ENCODE results near the gene TOP3B.
"Not testable (repeated sequence)": the region's sequence is repeated elsewhere in the genome, so short reads cannot be mapped to it uniquely, and the experiment has no call there.

Gene TOP3B

DNA sequence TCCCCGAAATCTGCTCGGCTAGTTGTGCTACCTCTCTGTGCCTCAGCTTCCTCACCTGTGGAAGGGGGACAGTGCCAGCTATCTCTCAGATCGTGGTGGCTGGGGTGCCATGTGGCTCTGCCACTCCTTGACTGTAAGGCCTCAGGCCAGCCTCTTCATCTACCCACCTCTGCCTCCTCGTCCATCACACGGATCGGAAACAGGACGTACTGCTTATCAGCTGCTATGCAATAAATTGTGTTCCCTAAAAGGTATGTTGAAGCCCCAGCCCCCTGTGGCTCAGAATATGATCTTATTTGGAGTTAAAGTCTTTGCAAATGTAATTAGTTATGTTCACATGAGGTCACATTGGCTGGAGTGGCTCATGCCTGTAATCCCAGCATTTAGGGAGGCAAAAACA is 37.7 kb downstream of the TOP3B start:
- Histone ChIP-seq H3K36me3 (ENCODE audit: control insufficient read depth, insufficient read depth, low read length) (peaks cover 11% of the 10 kb centered on the region), H3K4me3 (ENCODE audit: insufficient read depth, low read depth, low read length, poor library complexity, severe bottlenecking) (no peak overlapping the region), H3K27me3 (replicated peaks; ENCODE audit: control insufficient read depth, insufficient read depth, low read length, poor library complexity, severe bottlenecking) (no peaks in the 10 kb centered on the region), H3K4me1 (ENCODE audit: control insufficient read depth, insufficient read depth, low read length, poor library complexity, severe bottlenecking) (peaks cover 13% of the 10 kb centered on the region), H3K9me3 (ENCODE audit: control insufficient read depth, low read length) (no peaks in the 10 kb centered on the region), H3K27ac (ENCODE audit: insufficient read depth, low read length, poor library complexity, severe bottlenecking) (no peak overlapping the region)
- no peak for DNase-seq

DNA sequence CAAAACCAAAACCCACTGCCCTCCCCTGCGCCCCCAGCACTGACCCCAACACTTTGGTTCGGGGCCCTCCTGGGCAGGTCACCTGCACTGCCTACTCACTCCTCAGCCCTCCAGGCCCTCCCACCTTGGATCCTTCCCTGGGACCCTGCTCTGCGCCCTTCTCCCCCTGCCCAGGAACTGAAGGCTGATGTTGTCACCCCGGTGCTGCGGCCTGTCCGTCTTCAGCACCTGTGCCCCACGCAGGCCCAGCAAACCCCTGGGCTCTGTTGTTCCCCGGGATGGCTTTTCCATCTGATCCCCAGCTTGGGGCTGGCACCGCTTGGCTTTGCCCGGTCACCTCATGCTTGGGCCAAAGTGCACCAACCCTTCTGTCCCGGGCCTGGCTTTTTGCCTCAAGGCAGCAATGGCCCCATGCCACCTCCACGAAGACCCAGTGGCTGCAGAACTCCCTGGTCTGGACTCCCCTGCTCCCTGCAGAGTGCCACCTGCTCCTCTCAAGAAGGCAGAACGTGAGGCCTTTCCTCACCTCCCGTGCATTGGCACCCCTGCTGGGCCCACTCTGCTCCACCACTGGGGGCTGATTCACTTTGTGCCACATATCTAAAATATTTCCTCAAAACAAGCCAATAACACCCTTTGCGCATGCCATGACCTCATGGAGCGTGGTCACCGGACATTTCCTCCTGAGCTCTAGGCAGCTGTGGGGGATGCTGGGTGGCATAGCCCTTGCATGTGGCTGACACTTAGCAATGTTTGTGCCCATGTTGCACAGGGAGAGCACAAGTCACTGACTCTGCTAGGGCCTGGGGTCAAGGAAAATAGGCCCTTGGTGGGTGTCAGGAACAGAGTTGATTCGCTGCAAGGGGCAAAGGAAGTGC is 38.8 kb downstream of the TOP3B start:
- DNase-seq: no peak
- Histone ChIP-seq H3K27ac (ENCODE audit: insufficient read depth, low read length, poor library complexity, severe bottlenecking) (no peak overlapping the region), H3K4me1 (ENCODE audit: control insufficient read depth, insufficient read depth, low read length, poor library complexity, severe bottlenecking) (peaks cover 14% of the 10 kb centered on the region), H3K27me3 (replicated peaks; ENCODE audit: control insufficient read depth, insufficient read depth, low read length, poor library complexity, severe bottlenecking) (no peaks in the 10 kb centered on the region), H3K4me3 (ENCODE audit: insufficient read depth, low read depth, low read length, poor library complexity, severe bottlenecking) (no peak overlapping the region), H3K9me3 (ENCODE audit: control insufficient read depth, low read length) (no peaks in the 10 kb centered on the region), H3K36me3 (ENCODE audit: control insufficient read depth, insufficient read depth, low read length) (peaks cover 11% of the 10 kb centered on the region)

DNA sequence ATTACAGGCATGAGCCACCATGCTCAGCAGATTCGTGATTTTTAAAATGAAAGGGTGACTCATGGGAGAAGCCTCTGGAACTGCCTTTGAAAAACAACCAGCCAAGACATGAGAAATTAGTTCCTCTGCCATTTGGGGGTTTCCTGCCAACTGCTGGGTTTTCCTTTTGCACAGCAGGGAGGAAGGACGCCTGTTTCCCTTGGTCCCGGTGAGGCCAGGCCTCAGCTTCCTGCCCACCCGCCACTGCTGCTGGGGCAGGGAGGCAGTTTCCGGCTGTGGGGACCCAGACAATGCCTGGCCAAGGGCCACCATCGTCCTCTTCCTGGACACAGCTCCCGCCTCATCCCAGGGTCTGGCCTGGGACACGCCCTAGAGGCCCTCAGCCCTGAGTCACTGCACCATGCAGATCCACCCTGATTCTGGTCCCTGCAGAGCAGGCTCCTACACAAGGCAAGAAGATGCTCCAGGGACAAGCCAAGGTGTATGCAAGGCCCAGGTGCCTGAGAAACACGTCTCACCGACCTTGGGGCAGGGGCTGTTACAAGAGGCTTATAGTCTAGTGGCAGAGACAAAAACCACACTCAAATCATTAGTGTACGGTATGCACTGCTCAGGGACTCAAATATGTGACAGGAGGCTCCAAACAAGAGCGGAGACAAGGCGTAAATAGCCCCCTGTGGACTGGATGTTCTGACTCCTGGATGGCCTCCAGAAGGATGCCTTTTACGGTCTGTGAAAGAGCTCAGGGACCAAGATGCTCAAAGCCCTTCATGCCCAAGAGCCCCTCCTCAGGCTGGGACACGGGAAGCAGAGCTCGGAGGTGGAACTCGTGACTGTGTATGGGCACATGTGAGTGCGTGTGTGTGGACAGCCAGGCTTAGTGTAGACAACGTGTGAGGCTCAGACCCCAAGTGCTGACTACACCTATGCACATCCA is 39.9 kb downstream of the TOP3B start:
- Histone ChIP-seq H3K9me3 (ENCODE audit: control insufficient read depth, low read length) (no peaks in the 10 kb centered on the region), H3K27ac (ENCODE audit: insufficient read depth, low read length, poor library complexity, severe bottlenecking) (peak overlapping the region; percentile 29), H3K27me3 (replicated peaks; ENCODE audit: control insufficient read depth, insufficient read depth, low read length, poor library complexity, severe bottlenecking) (no peaks in the 10 kb centered on the region), H3K4me3 (ENCODE audit: insufficient read depth, low read depth, low read length, poor library complexity, severe bottlenecking) (no peak overlapping the region), H3K4me1 (ENCODE audit: control insufficient read depth, insufficient read depth, low read length, poor library complexity, severe bottlenecking) (peaks cover 19% of the 10 kb centered on the region), H3K36me3 (ENCODE audit: control insufficient read depth, insufficient read depth, low read length) (peaks cover 11% of the 10 kb centered on the region)
- no peak for DNase-seq

DNA sequence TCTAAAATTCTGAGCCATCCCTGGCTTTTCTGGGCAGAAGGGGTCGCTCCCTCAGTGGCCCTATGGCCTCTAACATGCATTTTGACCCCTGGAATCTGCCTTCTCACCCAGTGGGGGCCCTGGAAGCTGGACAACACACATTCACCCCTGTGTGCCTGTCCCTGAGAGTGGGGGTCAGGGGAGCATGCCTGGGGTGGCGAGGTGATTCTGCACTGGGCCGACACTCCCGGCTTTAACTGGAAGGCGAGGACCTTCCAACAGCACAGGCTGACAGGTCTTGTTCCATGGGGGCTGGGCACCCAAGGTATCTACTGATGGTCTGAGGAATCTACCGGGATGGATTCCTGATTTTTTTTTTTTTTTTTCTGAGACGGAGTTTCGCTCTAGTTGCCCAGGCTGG is 40.7 kb downstream of the TOP3B start:
- Histone ChIP-seq H3K27ac (ENCODE audit: insufficient read depth, low read length, poor library complexity, severe bottlenecking) (no peak overlapping the region), H3K27me3 (replicated peaks; ENCODE audit: control insufficient read depth, insufficient read depth, low read length, poor library complexity, severe bottlenecking) (no peaks in the 10 kb centered on the region), H3K9me3 (ENCODE audit: control insufficient read depth, low read length) (no peaks in the 10 kb centered on the region), H3K4me1 (ENCODE audit: control insufficient read depth, insufficient read depth, low read length, poor library complexity, severe bottlenecking) (peaks cover 22% of the 10 kb centered on the region), H3K4me3 (ENCODE audit: insufficient read depth, low read depth, low read length, poor library complexity, severe bottlenecking) (no peak overlapping the region), H3K36me3 (ENCODE audit: control insufficient read depth, insufficient read depth, low read length) (peaks cover 11% of the 10 kb centered on the region)
- DNase-seq: no peak

DNA sequence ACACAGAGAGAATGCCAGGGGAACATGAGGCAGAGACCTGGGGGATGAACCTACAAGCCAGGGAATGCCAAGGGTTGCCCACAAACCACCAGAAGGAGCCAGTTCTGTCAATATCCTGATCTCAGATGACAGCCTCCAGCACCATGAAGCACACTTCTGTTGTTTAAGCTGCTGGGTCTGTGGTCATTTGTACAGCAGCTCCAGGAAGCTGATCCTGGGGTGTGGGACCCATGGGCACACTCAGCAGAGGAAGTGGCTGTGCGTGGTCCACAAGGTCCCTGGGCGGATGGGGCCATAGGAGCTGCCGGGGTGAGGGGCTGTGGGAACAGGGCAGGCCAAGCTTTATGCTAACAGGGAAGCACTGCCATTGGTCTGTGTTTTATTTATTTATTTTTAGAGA is 42.1 kb downstream of the TOP3B start:
- H3K27me3 ChIP-seq (replicated peaks; ENCODE audit: control insufficient read depth, insufficient read depth, low read length, poor library complexity, severe bottlenecking): no peaks in the 10 kb centered on the region
- no peak overlapping the region for H3K4me3 ChIP-seq (ENCODE audit: insufficient read depth, low read depth, low read length, poor library complexity, severe bottlenecking)
- no peaks in the 10 kb centered on the region for H3K9me3 ChIP-seq (ENCODE audit: control insufficient read depth, low read length)
- peaks cover 11% of the 10 kb centered on the region for H3K36me3 ChIP-seq (ENCODE audit: control insufficient read depth, insufficient read depth, low read length)
- no peak overlapping the region for H3K27ac ChIP-seq (ENCODE audit: insufficient read depth, low read length, poor library complexity, severe bottlenecking)
- no peak for DNase-seq
- H3K4me1 ChIP-seq (ENCODE audit: control insufficient read depth, insufficient read depth, low read length, poor library complexity, severe bottlenecking): peaks cover 22% of the 10 kb centered on the region

DNA sequence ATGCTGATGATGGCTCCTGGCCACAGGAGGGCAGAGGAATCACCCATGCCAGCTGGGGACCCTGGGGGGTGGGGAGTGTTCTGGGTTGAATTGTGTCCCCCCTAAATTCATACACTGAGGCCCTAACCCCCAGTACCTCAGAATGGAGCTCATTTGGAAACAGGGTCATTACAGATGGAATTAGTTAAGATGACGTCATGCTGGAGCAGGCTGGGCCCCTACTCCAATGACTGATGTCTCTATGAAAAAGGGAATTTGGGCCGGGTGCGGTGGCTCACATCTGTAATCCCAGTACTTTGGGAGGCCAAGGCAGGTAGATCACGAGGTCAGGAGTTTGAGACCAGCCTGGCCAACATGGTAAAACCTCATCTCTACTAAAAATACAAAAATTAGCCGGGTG is 42.7 kb downstream of the TOP3B start:
- not testable (repeated sequence) for H3K27ac ChIP-seq (ENCODE audit: insufficient read depth, low read length, poor library complexity, severe bottlenecking)
- H3K4me1 ChIP-seq (ENCODE audit: control insufficient read depth, insufficient read depth, low read length, poor library complexity, severe bottlenecking): peaks cover 22% of the 10 kb centered on the region

DNA sequence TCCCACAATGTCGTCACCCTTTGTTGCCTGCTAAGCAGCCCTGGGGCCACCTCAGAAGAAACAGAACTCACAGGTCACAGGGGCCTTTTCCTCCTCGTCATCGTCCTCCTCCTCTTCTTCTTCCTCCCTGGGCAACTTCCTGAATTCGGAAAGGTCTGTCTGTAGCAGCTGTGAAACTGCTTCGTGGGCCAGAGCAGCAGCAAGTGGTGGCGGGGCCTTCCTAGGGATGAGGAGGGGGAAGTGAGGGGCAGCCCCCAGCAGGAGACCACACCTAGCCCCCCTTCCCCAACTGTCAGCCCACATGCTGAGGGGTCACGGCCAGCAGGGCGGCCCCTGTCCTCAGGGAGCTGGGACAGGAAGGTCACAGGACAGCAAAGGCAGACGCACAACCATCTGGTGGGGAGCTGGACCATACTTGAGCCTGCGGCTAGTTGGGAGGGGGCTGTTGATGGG is 43.1 kb downstream of the TOP3B start:
- Histone ChIP-seq H3K4me1 (ENCODE audit: control insufficient read depth, insufficient read depth, low read length, poor library complexity, severe bottlenecking) (peaks cover 22% of the 10 kb centered on the region), H3K9me3 (ENCODE audit: control insufficient read depth, low read length) (no peaks in the 10 kb centered on the region), H3K36me3 (ENCODE audit: control insufficient read depth, insufficient read depth, low read length) (peaks cover 4% of the 10 kb centered on the region), H3K27ac (ENCODE audit: insufficient read depth, low read length, poor library complexity, severe bottlenecking) (no peak overlapping the region), H3K27me3 (replicated peaks; ENCODE audit: control insufficient read depth, insufficient read depth, low read length, poor library complexity, severe bottlenecking) (no peaks in the 10 kb centered on the region), H3K4me3 (ENCODE audit: insufficient read depth, low read depth, low read length, poor library complexity, severe bottlenecking) (no peak overlapping the region)
- no peak for DNase-seq

More for the DNA sequence above, 42.7 kb downstream of the TOP3B start:
- H3K27me3 ChIP-seq (replicated peaks; ENCODE audit: control insufficient read depth, insufficient read depth, low read length, poor library complexity, severe bottlenecking); H3K36me3 ChIP-seq (ENCODE audit: control insufficient read depth, insufficient read depth, low read length); DNase-seq; H3K4me3 ChIP-seq (ENCODE audit: insufficient read depth, low read depth, low read length, poor library complexity, severe bottlenecking); H3K9me3 ChIP-seq (ENCODE audit: control insufficient read depth, low read length): not testable (repeated sequence)

DNA sequence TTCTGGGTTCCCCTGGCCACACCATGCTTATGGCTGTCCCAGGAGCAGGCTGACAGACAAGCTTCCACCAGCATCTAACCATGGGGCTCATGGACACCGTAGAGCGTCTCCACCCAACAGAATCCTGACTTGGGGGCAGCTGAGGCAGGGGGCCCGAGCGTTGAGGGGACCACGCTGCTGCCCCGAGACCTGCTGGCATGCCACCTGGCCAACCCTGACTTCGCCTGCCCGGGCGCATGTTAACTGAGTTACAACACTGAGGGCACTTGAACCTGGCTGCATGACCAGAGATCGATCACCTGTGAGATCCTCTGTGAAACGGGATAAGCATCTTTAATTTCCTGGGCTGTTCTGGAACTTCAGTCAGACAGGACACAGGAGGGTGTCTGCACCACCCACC is 43.7 kb downstream of the TOP3B start:
- Histone ChIP-seq H3K27ac (ENCODE audit: insufficient read depth, low read length, poor library complexity, severe bottlenecking) (no peak overlapping the region), H3K27me3 (replicated peaks; ENCODE audit: control insufficient read depth, insufficient read depth, low read length, poor library complexity, severe bottlenecking) (no peaks in the 10 kb centered on the region), H3K9me3 (ENCODE audit: control insufficient read depth, low read length) (no peaks in the 10 kb centered on the region), H3K36me3 (ENCODE audit: control insufficient read depth, insufficient read depth, low read length) (no peaks in the 10 kb centered on the region), H3K4me3 (ENCODE audit: insufficient read depth, low read depth, low read length, poor library complexity, severe bottlenecking) (no peak overlapping the region), H3K4me1 (ENCODE audit: control insufficient read depth, insufficient read depth, low read length, poor library complexity, severe bottlenecking) (peaks cover 22% of the 10 kb centered on the region)
- no peak for DNase-seq

DNA sequence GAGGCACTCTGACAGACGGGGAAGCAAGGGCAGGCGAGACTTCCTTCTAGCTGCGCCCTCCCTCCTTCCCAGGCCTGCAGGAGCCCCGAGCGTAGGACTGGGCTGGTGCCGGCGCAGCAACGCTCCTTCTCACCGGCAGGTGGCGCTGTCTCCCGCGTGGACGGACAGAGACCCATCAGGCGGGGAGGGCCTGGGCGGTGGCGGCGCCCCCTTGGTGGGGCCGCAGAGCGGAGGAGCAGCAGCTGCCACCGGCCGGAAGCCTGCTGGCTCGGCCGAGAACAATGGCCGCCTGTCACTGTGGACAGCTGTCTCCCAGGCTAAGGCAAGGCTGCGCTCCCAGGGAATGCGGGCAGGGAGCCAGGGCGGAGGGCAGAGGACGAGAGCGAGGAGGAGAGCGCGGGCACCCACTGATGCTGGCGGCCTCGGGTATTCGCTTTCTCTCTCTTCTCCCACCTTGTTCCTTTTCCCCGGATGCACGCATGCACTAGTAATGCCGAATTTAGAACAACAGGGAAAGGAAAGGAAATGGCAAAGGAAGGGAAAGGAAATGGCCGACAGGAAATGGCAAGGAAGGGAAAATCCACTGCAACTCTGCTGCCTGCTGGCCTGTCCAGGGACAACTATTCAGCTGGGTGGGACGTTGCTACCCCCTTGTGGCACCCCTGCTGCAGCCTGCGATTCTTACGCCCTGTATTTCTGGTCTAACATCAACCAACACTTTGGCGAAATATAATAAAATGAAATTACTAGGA is 44.3 kb downstream of the TOP3B start:
- Histone ChIP-seq H3K36me3 (ENCODE audit: control insufficient read depth, insufficient read depth, low read length) (peaks cover 4% of the 10 kb centered on the region), H3K9me3 (ENCODE audit: control insufficient read depth, low read length) (no peaks in the 10 kb centered on the region), H3K27ac (ENCODE audit: insufficient read depth, low read length, poor library complexity, severe bottlenecking) (peak overlapping the region; percentile 25), H3K4me1 (ENCODE audit: control insufficient read depth, insufficient read depth, low read length, poor library complexity, severe bottlenecking) (peaks cover 22% of the 10 kb centered on the region), H3K4me3 (ENCODE audit: insufficient read depth, low read depth, low read length, poor library complexity, severe bottlenecking) (peak overlapping the region; percentile 59), H3K27me3 (replicated peaks; ENCODE audit: control insufficient read depth, insufficient read depth, low read length, poor library complexity, severe bottlenecking) (no peaks in the 10 kb centered on the region)
- DNase-seq: peak; percentile 76 to 83 (median 82)

All from effector memory CD4-positive, alpha-beta T cell (primary cell).